Measurements from ENCODE around the gene CPXM1. TPM values are rescaled to one million over a fixed set of nuclear protein-coding genes. Genes with fewer than 3 reads are reported as not detected.
A peak's percentile ranks its signal among the peaks of the same experiment; 100 is the strongest.
"Not testable (repeated sequence)": the region's sequence is repeated elsewhere in the genome, so short reads cannot be mapped to it uniquely, and the experiment has no call there.

Gene CPXM1
- total RNA-seq, 1 donor: 0.10 TPM

- peaks cover 14% of the 10 kb centered on the region for H3K27me3 ChIP-seq (ENCODE audit: insufficient read depth, low read length)
- H3K9me3 ChIP-seq (ENCODE audit: low read depth, low read length): no peaks in the 10 kb centered on the region
- no peaks in the 10 kb centered on the region for H3K4me1 ChIP-seq (ENCODE audit: insufficient read depth, low read length)
- no peak overlapping the region for H3K4me3 ChIP-seq (ENCODE audit: low read length)
Observed at GRCh38 chr20:2815242-2815900, 14.9 kb upstream of the CPXM1 start.

GRCh38 chr20:2814587-2815051 lies 14.2 kb upstream of the CPXM1 start, which contains the start of gene C20orf141:
TSS of gene C20orf141 (plus strand) at chr20:2814987. CDS start at chr20:2815185, 198 bp downstream.
- no peaks in the 10 kb centered on the region for H3K4me1 ChIP-seq (ENCODE audit: insufficient read depth, low read length)
- H3K9me3 ChIP-seq (ENCODE audit: low read depth, low read length): no peaks in the 10 kb centered on the region
- no peak within 1 kb of the TSS for H3K4me3 ChIP-seq (ENCODE audit: low read length)
- H3K27me3 ChIP-seq (ENCODE audit: insufficient read depth, low read length): peaks cover 7% of the 10 kb centered on the region

- H3K9me3 ChIP-seq (ENCODE audit: low read depth, low read length): no peaks in the 10 kb centered on the region
- H3K27me3 ChIP-seq (ENCODE audit: insufficient read depth, low read length): peaks cover 4% of the 10 kb centered on the region
- no peaks in the 10 kb centered on the region for H3K4me1 ChIP-seq (ENCODE audit: insufficient read depth, low read length)
- H3K4me3 ChIP-seq (ENCODE audit: low read length): no peak overlapping the region
Observed at GRCh38 chr20:2814076-2814475, 13.6 kb upstream of the CPXM1 start.

- Histone ChIP-seq H3K4me1 (ENCODE audit: insufficient read depth, low read length) (no peaks in the 10 kb centered on the region), H3K27me3 (ENCODE audit: insufficient read depth, low read length) (peaks cover 3% of the 10 kb centered on the region), H3K4me3 (ENCODE audit: low read length) (no peak overlapping the region), H3K9me3 (ENCODE audit: low read depth, low read length) (no peaks in the 10 kb centered on the region)
Observed at GRCh38 chr20:2812189-2812588, 11.8 kb upstream of the CPXM1 start.

- H3K9me3 ChIP-seq (ENCODE audit: low read depth, low read length): no peaks in the 10 kb centered on the region
- H3K4me3 ChIP-seq (ENCODE audit: low read length): no peak overlapping the region
- no peaks in the 10 kb centered on the region for H3K4me1 ChIP-seq (ENCODE audit: insufficient read depth, low read length)
- peaks cover 19% of the 10 kb centered on the region for H3K27me3 ChIP-seq (ENCODE audit: insufficient read depth, low read length)
Observed at GRCh38 chr20:2809690-2810089, 9.3 kb upstream of the CPXM1 start.

GRCh38 chr20:2807929-2808328 lies 7.5 kb upstream of the CPXM1 start:
- H3K4me3 ChIP-seq (ENCODE audit: low read length); H3K4me1 ChIP-seq (ENCODE audit: insufficient read depth, low read length); H3K9me3 ChIP-seq (ENCODE audit: low read depth, low read length): not testable (repeated sequence)
- peaks cover 29% of the 10 kb centered on the region for H3K27me3 ChIP-seq (ENCODE audit: insufficient read depth, low read length)

- no peak overlapping the region for H3K4me3 ChIP-seq (ENCODE audit: low read length)
- H3K27me3 ChIP-seq (ENCODE audit: insufficient read depth, low read length): peaks cover 29% of the 10 kb centered on the region
Observed at GRCh38 chr20:2807019-2807418, 6.6 kb upstream of the CPXM1 start.

GRCh38 chr20:2806351-2806701 lies 5.9 kb upstream of the CPXM1 start:
- H3K9me3 ChIP-seq (ENCODE audit: low read depth, low read length): no peaks in the 10 kb centered on the region
- no peak overlapping the region for H3K4me3 ChIP-seq (ENCODE audit: low read length)
- H3K4me1 ChIP-seq (ENCODE audit: insufficient read depth, low read length): peaks cover 3% of the 10 kb centered on the region
- H3K27me3 ChIP-seq (ENCODE audit: insufficient read depth, low read length): peaks cover 33% of the 10 kb centered on the region

More at GRCh38 chr20:2807019-2807418, 6.6 kb upstream of the CPXM1 start:
- Histone ChIP-seq H3K4me1 (ENCODE audit: insufficient read depth, low read length) (no peaks in the 10 kb centered on the region), H3K9me3 (ENCODE audit: low read depth, low read length) (no peaks in the 10 kb centered on the region)

GRCh38 chr20:2805689-2806350 lies 5.4 kb upstream of the CPXM1 start:
- Histone ChIP-seq H3K4me3 (ENCODE audit: low read length) (no peak overlapping the region), H3K27me3 (ENCODE audit: insufficient read depth, low read length) (peaks cover 36% of the 10 kb centered on the region), H3K9me3 (ENCODE audit: low read depth, low read length) (no peaks in the 10 kb centered on the region), H3K4me1 (ENCODE audit: insufficient read depth, low read length) (peaks cover 8% of the 10 kb centered on the region)

GRCh38 chr20:2804852-2805688 lies 4.6 kb upstream of the CPXM1 start:
- Histone ChIP-seq H3K9me3 (ENCODE audit: low read depth, low read length) (no peaks in the 10 kb centered on the region), H3K4me3 (ENCODE audit: low read length) (no peak overlapping the region), H3K27me3 (ENCODE audit: insufficient read depth, low read length) (peaks cover 39% of the 10 kb centered on the region), H3K4me1 (ENCODE audit: insufficient read depth, low read length) (peaks cover 13% of the 10 kb centered on the region)

GRCh38 chr20:2804041-2804828 lies 3.8 kb upstream of the CPXM1 start:
- H3K27me3 ChIP-seq (ENCODE audit: insufficient read depth, low read length): peaks cover 47% of the 10 kb centered on the region
- H3K4me3 ChIP-seq (ENCODE audit: low read length): no peak overlapping the region
- H3K4me1 ChIP-seq (ENCODE audit: insufficient read depth, low read length): peaks cover 22% of the 10 kb centered on the region
- no peaks in the 10 kb centered on the region for H3K9me3 ChIP-seq (ENCODE audit: low read depth, low read length)

- Histone ChIP-seq H3K4me3 (ENCODE audit: low read length) (no peak overlapping the region), H3K27me3 (ENCODE audit: insufficient read depth, low read length) (peaks cover 50% of the 10 kb centered on the region), H3K9me3 (ENCODE audit: low read depth, low read length) (no peaks in the 10 kb centered on the region), H3K4me1 (ENCODE audit: insufficient read depth, low read length) (peaks cover 24% of the 10 kb centered on the region)
Observed at GRCh38 chr20:2801286-2801728, 880 bp upstream of the CPXM1 start.

GRCh38 chr20:2799688-2800520 lies 523 bp downstream of the CPXM1 start:
- Histone ChIP-seq H3K4me3 (ENCODE audit: low read length) (peak overlapping the region; percentile 28), H3K27me3 (ENCODE audit: insufficient read depth, low read length) (peaks cover 36% of the 10 kb centered on the region), H3K9me3 (ENCODE audit: low read depth, low read length) (no peaks in the 10 kb centered on the region), H3K4me1 (ENCODE audit: insufficient read depth, low read length) (peaks cover 24% of the 10 kb centered on the region)

GRCh38 chr20:2799271-2799670 lies 1.2 kb downstream of the CPXM1 start:
- H3K27me3 ChIP-seq (ENCODE audit: insufficient read depth, low read length): peaks cover 29% of the 10 kb centered on the region
- H3K4me3 ChIP-seq (ENCODE audit: low read length): no peak overlapping the region
- H3K9me3 ChIP-seq (ENCODE audit: low read depth, low read length): no peaks in the 10 kb centered on the region
- H3K4me1 ChIP-seq (ENCODE audit: insufficient read depth, low read length): peaks cover 24% of the 10 kb centered on the region

Measured in mononuclear cell (primary cell).